NB4 (cell line): ENCODE results near the gene CCAR1.
"Not testable (repeated sequence)": the region's sequence is repeated elsewhere in the genome, so short reads cannot be mapped to it uniquely, and the experiment has no call there.

ENCODE experiments used
- DNase-seq: peaks from one replicate; pipeline ENCODE4 v3.0.0; 2010; ENCODE audit warnings: low read depth
- H3K4me3 ChIP-seq: one replicate; pipeline ENCODE4 v1.5.1; 2011; ENCODE audit warnings: mild to moderate bottlenecking, low read depth, low read length, moderate library complexity
- MYC ChIP-seq: IDR thresholded peaks from 2 replicates; pipeline ENCODE4 v1.6.1; 2011; ENCODE audit warnings: low read depth, low read length
- POLR2A ChIP-seq: IDR thresholded peaks from 2 replicates; pipeline ENCODE4 v1.6.1; 2011; ENCODE audit warnings: mild to moderate bottlenecking; ENCODE audit not compliant: insufficient read length; ENCODE audit errors: extremely low read depth
- TF ChIP-seq, protein P1 (sequence below): IDR thresholded peaks from 2 replicates; pipeline ENCODE4 v1.6.1; 2011; ENCODE audit warnings: low read depth, low read length
- TF ChIP-seq, protein P2 (sequence below): IDR thresholded peaks from one replicate; pipeline ENCODE4 v1.5.1; 2012; ENCODE audit warnings: low read depth, low read length

CCAR1 gene

DNA sequence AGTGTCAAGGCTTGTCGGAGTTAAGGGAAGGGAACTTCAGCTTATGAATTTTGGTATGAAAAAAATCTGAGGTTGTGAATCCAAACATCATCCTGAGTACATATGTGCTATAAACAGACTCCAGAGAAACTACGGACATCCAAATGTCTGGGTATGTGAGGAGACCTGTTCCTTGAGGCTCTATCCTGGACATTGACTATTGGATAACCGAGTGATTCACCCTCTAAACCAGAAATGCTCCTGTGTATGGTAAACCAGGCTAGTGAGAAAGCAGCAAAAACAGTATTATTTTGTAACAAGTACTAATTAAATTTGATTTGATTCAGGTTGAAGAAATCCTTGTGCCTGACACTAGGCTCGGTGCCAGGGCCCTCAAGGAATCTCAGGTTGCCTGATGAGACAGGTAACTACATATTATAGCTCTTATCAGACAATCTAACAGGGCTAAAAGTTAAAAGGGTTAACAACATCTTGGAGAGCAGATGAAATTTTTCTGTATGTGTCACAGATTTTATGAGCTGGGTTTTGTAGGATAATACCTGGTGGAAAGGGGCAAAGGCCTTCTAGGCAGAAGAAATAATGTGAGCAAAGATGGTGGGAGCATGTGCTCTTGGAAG, 95.9 kb downstream of the CCAR1 start:
- TF ChIP-seq, protein P1, sequence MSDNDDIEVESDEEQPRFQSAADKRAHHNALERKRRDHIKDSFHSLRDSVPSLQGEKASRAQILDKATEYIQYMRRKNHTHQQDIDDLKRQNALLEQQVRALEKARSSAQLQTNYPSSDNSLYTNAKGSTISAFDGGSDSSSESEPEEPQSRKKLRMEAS = no peak
- TF ChIP-seq POLR2A (no peak), MYC (no peak)
- TF ChIP-seq, protein P2, sequence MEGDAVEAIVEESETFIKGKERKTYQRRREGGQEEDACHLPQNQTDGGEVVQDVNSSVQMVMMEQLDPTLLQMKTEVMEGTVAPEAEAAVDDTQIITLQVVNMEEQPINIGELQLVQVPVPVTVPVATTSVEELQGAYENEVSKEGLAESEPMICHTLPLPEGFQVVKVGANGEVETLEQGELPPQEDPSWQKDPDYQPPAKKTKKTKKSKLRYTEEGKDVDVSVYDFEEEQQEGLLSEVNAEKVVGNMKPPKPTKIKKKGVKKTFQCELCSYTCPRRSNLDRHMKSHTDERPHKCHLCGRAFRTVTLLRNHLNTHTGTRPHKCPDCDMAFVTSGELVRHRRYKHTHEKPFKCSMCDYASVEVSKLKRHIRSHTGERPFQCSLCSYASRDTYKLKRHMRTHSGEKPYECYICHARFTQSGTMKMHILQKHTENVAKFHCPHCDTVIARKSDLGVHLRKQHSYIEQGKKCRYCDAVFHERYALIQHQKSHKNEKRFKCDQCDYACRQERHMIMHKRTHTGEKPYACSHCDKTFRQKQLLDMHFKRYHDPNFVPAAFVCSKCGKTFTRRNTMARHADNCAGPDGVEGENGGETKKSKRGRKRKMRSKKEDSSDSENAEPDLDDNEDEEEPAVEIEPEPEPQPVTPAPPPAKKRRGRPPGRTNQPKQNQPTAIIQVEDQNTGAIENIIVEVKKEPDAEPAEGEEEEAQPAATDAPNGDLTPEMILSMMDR = no peak
- no peak for DNase-seq
- no peak overlapping the region for H3K4me3 ChIP-seq

DNA sequence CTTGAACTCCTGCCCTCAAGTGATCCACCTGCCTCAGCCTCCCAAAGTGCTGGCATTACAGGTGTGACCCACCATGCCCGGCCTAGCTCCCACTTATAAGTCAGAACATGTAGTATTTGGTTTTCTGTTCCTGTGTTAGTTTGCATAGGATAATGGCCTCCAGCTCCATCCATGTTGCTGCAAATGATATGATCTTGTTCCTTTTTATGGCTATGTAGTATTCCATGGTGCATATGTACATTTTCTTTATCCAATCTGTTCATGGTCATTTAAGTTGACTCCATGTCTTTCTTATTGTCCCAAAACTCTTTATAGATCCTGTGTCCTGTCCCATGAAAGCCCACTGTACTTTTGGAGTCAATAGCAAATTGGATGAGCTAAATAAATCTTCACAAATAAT, 99.3 kb downstream of the CCAR1 start:
- H3K4me3 ChIP-seq, DNase-seq: not testable (repeated sequence)

DNA sequence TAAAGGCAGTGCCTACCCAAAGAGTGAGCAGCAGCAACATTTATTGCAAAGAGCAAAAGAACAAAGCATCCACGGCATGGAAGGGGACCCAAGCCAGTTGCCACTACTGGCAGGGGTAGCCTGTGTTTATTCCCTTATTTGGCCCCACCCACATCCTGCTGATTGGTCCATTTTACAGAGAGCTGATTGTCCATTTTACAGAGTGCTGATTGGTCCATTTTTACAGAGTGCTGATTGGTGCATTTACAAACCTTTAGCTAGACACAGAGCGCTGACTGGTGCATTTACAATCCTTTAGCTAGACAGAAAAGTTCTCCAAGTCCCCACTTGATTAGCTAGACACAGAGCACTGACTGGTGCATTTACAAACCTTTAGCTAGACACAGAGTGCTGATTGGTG, 101.6 kb downstream of the CCAR1 start:
- not testable (repeated sequence) for H3K4me3 ChIP-seq, DNase-seq

DNA sequence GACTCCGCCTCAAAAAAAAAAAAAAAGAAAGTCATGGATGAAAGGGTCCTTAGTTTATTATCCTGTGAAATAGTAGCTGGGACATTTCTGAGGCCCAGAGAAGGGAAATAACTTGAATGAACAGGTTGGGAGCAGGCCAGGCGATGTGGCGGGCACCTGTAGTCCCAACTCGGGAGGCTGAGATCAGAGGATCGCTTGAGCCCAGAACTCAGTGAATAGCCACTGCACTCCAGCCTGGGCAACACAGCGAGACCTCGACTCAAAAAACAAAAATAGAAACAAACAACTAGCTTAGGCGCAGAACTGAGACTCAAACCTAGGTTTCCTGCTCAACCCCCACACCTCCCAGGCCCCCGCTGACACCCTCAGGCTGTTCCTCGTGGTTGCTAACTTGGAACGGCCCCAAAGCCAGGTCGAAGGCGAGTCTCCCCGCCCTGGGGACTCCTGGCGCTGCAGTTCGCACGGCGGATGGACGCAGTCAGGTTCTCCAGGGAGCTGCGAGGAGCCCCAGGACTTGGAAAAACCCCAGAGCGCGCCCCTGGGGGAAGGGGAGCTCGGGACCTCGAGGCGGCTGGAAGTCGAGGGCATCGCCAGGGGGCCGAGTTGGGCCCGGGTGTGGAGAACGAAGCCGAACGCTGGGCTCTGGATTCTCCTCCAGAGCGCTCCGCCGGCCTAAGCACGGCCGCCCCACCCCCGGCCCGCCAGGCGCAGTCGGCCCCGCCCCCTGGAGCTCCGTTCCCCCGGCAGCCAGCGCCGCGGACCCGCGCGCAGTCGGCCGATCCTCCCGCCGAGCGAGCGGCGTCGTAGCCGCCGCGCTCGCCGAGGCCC, 105.9 kb downstream of the CCAR1 start, which contains the start of gene STOX1:
Gene STOX1 (plus strand): TSS at position 768 of the 828 bp plus-strand sequence. CDS start 93 bp downstream, outside the sequence.
- DNase-seq = peak; percentile 83
- H3K4me3 ChIP-seq = peak within 1 kb of the TSS; percentile 61
- TF ChIP-seq POLR2A (no peak), MYC (peak; percentile 26; the same call in 1 of the 2 replicates)
- TF ChIP-seq, protein P2 = no peak
- TF ChIP-seq, protein P1 = peak; percentile 47

DNA sequence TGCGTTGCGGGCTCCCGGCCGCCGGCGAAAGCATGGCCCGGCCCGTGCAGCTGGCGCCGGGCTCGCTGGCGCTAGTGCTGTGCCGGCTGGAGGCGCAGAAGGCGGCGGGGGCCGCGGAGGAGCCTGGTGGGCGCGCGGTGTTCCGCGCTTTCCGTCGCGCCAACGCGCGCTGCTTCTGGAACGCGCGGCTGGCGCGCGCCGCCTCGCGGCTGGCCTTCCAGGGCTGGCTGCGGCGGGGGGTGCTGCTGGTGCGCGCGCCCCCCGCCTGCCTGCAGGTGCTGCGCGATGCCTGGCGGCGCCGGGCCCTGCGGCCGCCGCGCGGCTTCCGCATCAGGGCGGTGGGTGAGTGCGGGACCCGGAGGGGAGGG, 106.5 kb downstream of the CCAR1 start:
- not testable (repeated sequence) for DNase-seq, H3K4me3 ChIP-seq

DNA sequence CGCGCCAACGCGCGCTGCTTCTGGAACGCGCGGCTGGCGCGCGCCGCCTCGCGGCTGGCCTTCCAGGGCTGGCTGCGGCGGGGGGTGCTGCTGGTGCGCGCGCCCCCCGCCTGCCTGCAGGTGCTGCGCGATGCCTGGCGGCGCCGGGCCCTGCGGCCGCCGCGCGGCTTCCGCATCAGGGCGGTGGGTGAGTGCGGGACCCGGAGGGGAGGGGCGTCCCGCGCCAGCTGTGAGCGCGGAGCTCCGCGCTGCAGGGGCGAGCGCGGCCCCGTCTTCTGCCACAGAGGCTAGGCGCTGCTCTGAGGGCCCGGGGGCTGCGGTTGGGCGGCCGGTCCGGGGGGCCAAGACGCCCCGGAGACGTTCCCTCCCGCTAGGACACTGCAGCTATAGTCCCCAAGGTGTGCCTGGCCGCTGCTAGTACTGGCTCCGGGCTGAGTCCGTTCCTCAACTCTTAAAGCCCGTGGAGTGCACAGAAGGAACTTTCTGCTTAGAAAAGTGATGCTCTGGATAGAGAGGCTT, 107.1 kb downstream of the CCAR1 start:
- H3K4me3 ChIP-seq = peak overlapping the region; percentile 53
- DNase-seq = peak; percentile 55

DNA sequence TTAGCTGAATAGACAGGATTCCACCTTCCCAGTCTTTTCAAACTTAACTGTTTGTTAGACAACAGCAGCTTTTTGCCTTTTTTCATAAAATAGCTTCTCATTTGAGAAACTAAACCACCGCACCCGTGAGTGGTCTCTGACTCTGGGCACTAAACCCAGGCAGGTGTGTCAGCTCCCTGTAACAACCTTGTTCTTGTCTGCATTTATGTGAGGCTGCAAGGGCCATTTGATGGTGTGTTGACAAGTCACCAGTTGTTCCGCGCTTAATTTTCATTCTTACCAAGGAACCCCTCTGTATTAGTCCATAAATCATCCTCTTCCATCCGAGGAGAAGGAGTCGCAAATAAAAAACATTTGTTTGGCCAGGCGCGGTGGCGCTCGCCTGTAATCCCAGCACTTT, 107.8 kb downstream of the CCAR1 start:
- DNase-seq = no peak
- H3K4me3 ChIP-seq = no peak overlapping the region

DNA sequence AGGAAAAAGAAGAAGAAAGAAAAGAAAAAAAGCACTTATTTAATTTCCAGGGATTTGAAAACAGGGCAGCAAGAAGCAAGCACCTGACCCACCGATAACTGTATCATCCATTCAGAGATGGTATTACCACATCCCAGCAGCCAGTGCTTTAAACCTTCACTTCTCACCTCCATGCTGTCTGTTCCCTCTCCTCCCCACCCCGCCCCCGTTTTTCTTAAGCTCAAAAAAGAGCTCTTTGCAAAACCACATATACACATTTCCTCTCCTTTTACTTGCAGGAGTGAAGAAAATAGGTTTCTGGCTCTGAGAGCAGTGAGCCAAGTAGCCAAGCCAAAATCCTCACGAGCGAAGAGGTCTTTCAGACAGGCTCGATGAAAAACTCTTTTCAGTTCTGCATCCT, 108.5 kb downstream of the CCAR1 start:
- TF ChIP-seq, protein P2 = no peak
- TF ChIP-seq, protein P1 = no peak
- TF ChIP-seq POLR2A (no peak), MYC (no peak)
- peak; percentile 14 for DNase-seq
- no peak overlapping the region for H3K4me3 ChIP-seq

More for the DNA sequence above, 107.8 kb downstream of the CCAR1 start:
- TF ChIP-seq POLR2A (no peak), MYC (no peak)
- TF ChIP-seq, protein P1 = no peak
- TF ChIP-seq, protein P2 = no peak
